Mesenchymal stem cell (in vitro differentiated cells and primary cell): ENCODE measurements around the gene MRPL54.
A peak's percentile ranks its signal among the peaks of the same experiment; 100 is the strongest.
"Not testable (repeated sequence)": the region's sequence is repeated elsewhere in the genome, so short reads cannot be mapped to it uniquely, and the experiment has no call there.

Experiments
- DNase-seq: peaks from one replicate; pipeline ENCODE4 v3.0.0-alpha.2; 2013
- H2AFZ ChIP-seq: one replicate; pipeline ENCODE4 v1.6.1; 2013; ENCODE audit warnings: low read depth, mild to moderate bottlenecking, control low read depth, inconsistent platforms, low read length, moderate library complexity
- H2AK5ac ChIP-seq: 2 replicates; pipeline ENCODE4 v1.6.1; 2013; ENCODE audit warnings: low read length, moderate library complexity, mild to moderate bottlenecking, inconsistent platforms; ENCODE audit not compliant: severe bottlenecking
- H2BK120ac ChIP-seq: one replicate; pipeline ENCODE4 v1.6.1; 2013; ENCODE audit warnings: low read depth, mild to moderate bottlenecking, inconsistent platforms, low read length, moderate library complexity
- H2BK12ac ChIP-seq, 2 experiments: one replicate each; pipeline ENCODE4 v1.6.1; 2013; ENCODE audit warnings: inconsistent platforms in 2 of 2, low read length in 2 of 2, mild to moderate bottlenecking in 2 of 2, moderate library complexity in 2 of 2, control low read depth in 1 of 2
- H2BK15ac ChIP-seq: one replicate; pipeline ENCODE4 v1.6.1; 2013; ENCODE audit warnings: mild to moderate bottlenecking, low read depth, inconsistent platforms; ENCODE audit not compliant: poor library complexity, severe bottlenecking
- H2BK5ac ChIP-seq: 2 replicates; pipeline ENCODE4 v1.6.1; 2013; ENCODE audit warnings: low read depth, mild to moderate bottlenecking, low read length, control low read depth, inconsistent platforms; ENCODE audit not compliant: poor library complexity, severe bottlenecking
- H3K14ac ChIP-seq, 2 experiments: one replicate each; pipeline ENCODE4 v1.6.1; 2013; ENCODE audit warnings: inconsistent platforms in 2 of 2, low read length in 2 of 2, control low read depth in 1 of 2, mild to moderate bottlenecking in 1 of 2, moderate library complexity in 1 of 2
- H3K18ac ChIP-seq, 2 experiments: one replicate each; pipeline ENCODE4 v1.6.1; 2013; ENCODE audit warnings: inconsistent platforms in 2 of 2, low read length in 2 of 2, control low read depth in 1 of 2, low read depth in 1 of 2, mild to moderate bottlenecking in 1 of 2
- H3K23ac ChIP-seq, 2 experiments: one replicate each; pipeline ENCODE4 v1.6.1; 2013; ENCODE audit warnings: inconsistent platforms in 2 of 2, low read length in 2 of 2, mild to moderate bottlenecking in 2 of 2, moderate library complexity in 2 of 2, control low read depth in 1 of 2
- H3K27ac ChIP-seq: 2 replicates; pipeline ENCODE4 v1.5.1; 2013; ENCODE audit warnings: mild to moderate bottlenecking, moderate library complexity, low read length, control low read depth, inconsistent platforms; ENCODE audit not compliant: poor library complexity, severe bottlenecking
- H3K27me3 ChIP-seq, 2 experiments: 2 replicates each; pipeline versions ENCODE4 v1.6.1 to v1.7.0; 2013; ENCODE audit warnings: low read length in 2 of 2, mild to moderate bottlenecking in 2 of 2, moderate library complexity in 2 of 2, control low read depth in 1 of 2, inconsistent platforms in 1 of 2; ENCODE audit not compliant: control insufficient read depth in 1 of 2, insufficient read depth in 1 of 2
- H3K36me3 ChIP-seq, 2 experiments: 2 replicates each; pipeline versions ENCODE4 v1.6.1 to v1.7.0; 2013; ENCODE audit warnings: low read length in 2 of 2, control low read depth in 1 of 2, inconsistent platforms in 1 of 2, low read depth in 1 of 2, mild to moderate bottlenecking in 1 of 2; ENCODE audit not compliant: insufficient read depth in 2 of 2, control insufficient read depth in 1 of 2
- H3K4ac ChIP-seq, 2 experiments: one replicate each; pipeline ENCODE4 v1.6.1; 2013; ENCODE audit warnings: inconsistent platforms in 2 of 2, low read length in 2 of 2, mild to moderate bottlenecking in 2 of 2, moderate library complexity in 2 of 2, control low read depth in 1 of 2, low read depth in 1 of 2
- H3K4me1 ChIP-seq: 2 replicates; pipeline ENCODE4 v1.6.1; 2013; ENCODE audit warnings: low read depth, low read length, control low read depth; ENCODE audit not compliant: control insufficient read depth, insufficient read depth
- H3K4me2 ChIP-seq: 2 replicates; pipeline ENCODE4 v1.6.1; 2013; ENCODE audit warnings: low read length, mild to moderate bottlenecking, inconsistent platforms; ENCODE audit not compliant: poor library complexity, severe bottlenecking
- H3K4me3 ChIP-seq, 2 experiments: 2 replicates each; pipeline versions ENCODE4 v1.5.1 to v1.7.0; 2013; ENCODE audit warnings: low read length in 2 of 2, mild to moderate bottlenecking in 2 of 2, control low read depth in 1 of 2, low read depth in 1 of 2; ENCODE audit not compliant: insufficient read depth in 1 of 2
- H3K79me1 ChIP-seq: replicated peaks from 2 replicates; pipeline ENCODE4 v1.6.1; 2013; ENCODE audit warnings: mild to moderate bottlenecking, control low read depth, low read length, inconsistent platforms; ENCODE audit not compliant: poor library complexity, severe bottlenecking
- H3K9ac ChIP-seq: 2 replicates; pipeline ENCODE4 v1.7.0; 2013; ENCODE audit warnings: mild to moderate bottlenecking, low read length, moderate library complexity
- H3K9me3 ChIP-seq: 2 replicates; pipeline ENCODE4 v1.7.0; 2013; ENCODE audit warnings: mild to moderate bottlenecking, low read length; ENCODE audit not compliant: control insufficient read depth
- H4K8ac ChIP-seq: one replicate; pipeline ENCODE4 v1.6.1; 2013; ENCODE audit warnings: inconsistent platforms, mild to moderate bottlenecking, low read length, moderate library complexity
- H4K91ac ChIP-seq: one replicate; pipeline ENCODE4 v1.6.1; 2013; ENCODE audit warnings: mild to moderate bottlenecking, low read length, inconsistent platforms
- WGBS: methylation state at CpG from one replicate; pipeline ENCODE4 v1.1.7; 2013; ENCODE audit warnings: mixed read lengths; 5-methylcytosine and 5-hydroxymethylcytosine counted together

The MRPL54 gene

DNA sequence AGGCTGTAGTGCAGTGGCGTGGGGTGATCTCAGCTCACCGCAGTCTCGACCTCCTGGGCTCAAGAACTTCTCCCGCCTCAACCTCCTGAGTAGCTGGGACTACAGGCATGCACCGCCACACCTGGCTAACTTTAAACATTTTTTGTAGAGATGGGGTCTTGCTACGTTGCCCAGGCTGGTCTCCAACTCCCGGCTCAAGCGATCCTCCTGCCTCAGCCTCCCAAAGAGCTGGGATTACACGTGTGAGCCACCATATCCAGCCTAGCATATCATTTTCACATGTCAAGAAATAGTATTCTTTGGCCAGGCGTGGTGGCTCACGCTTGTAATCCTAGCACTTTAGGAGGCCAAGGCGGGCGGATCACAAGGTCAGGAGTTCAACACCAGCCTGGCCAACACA is 4.2 kb upstream of the MRPL54 start:
- H2AFZ ChIP-seq, H3K4me2 ChIP-seq, H3K18ac ChIP-seq, H3K9ac ChIP-seq, H3K23ac ChIP-seq, H3K14ac ChIP-seq, H2BK5ac ChIP-seq, DNase-seq, H3K4me3 ChIP-seq, H3K27me3 ChIP-seq, H2BK120ac ChIP-seq, H3K4ac ChIP-seq, H2BK12ac ChIP-seq, H4K8ac ChIP-seq, H4K91ac ChIP-seq, H3K27ac ChIP-seq, H3K9me3 ChIP-seq, H2AK5ac ChIP-seq, H2BK15ac ChIP-seq: not testable (repeated sequence)
- WGBS = 96% methylated on average over 13 of the region's 13 CpGs
- Histone ChIP-seq H3K36me3 (peaks cover 23 to 41% of the 10 kb centered on the region in 2 experiments), H3K4me1 (peaks cover 19% of the 10 kb centered on the region), H3K79me1 (peaks cover 41% of the 10 kb centered on the region)

DNA sequence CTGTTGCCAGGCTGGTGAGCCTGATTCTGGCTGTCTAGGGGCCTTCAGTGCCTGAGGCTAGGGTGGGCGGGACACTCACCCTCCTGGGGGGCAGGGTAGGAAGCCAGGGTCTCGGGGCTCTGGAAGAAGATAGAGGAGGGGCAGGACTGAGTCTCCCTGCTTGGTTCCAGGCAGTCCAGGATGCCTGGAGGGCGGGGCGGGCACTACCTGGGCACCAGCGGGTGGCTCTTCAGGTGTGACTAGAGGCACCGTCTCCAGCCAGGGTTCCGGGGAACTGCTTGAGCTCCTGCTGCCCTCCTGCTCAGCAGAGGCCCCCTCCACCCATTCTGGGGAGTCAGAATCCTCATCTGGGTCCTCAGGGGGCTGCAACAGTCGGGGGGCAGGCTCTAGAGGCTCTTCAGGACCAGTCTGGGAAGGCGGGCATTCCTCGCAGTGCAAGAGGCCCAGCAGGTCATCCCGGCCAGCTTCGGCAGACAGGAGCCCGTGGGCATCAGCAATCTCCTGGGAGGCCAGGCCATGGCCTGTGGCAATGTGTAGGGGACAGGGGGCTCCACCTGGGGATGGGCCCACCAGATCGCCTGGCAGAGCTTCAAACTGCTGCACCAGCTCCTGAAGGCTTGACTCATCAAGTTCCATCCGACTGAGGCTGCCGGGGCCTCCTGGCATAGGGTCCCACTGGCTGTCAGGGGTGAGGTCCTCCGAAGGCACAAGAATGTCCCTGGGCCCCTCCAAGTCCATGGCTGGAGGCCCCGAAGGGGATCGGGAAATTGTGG is 2.8 kb upstream of the MRPL54 start:
- Histone ChIP-seq H3K36me3 (peaks cover 23 to 29% of the 10 kb centered on the region in 2 experiments), H3K4ac (no peak overlapping the region), H2BK5ac (no peak overlapping the region), H3K23ac (peak overlapping the region in 1 of 2 experiments; percentile 90), H4K8ac (no peak overlapping the region), H3K79me1 (peaks cover 38% of the 10 kb centered on the region), H2BK12ac (no peak overlapping the region), H3K27ac (no peak overlapping the region), H3K14ac (no peak overlapping the region), H4K91ac (no peak overlapping the region), H2AK5ac (no peak overlapping the region), H2BK15ac (no peak overlapping the region), H3K4me3 (no peak overlapping the region), H3K18ac (no peak overlapping the region), H3K9me3 (no peaks in the 10 kb centered on the region), H2BK120ac (no peak overlapping the region), H3K4me1 (peaks cover 22% of the 10 kb centered on the region), H3K9ac (peak overlapping the region; percentile 95), H3K27me3 (no peaks in the 10 kb centered on the region), H2AFZ (no peak overlapping the region), H3K4me2 (no peak overlapping the region)
- DNase-seq = no peak
- WGBS = 93% methylated on average over 18 of the region's 19 CpGs

DNA sequence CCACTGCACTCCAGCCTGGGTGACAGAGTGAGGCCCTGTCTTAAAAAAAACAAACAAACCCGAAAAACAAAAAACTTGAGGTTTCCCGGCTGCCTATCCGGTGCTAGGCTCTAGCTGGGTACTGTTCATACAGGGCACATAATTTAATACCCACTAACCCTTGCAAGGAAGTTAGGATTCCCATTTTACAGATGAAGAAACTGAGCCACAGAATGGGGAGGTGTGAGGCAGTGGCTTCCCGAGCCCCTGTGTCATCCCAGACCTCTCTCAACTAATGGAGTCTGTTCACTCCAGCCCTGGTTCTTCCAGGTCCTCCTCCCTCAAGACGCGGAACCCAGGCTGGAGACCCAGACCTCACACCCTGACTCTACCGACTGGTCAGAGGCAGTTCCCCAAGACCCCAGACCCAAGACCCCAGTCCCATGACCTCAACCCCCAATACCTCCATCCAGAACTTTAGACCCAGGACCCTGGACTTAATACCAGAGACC is 1.6 kb upstream of the MRPL54 start:
- H3K4me1 ChIP-seq = peaks cover 22% of the 10 kb centered on the region

DNA sequence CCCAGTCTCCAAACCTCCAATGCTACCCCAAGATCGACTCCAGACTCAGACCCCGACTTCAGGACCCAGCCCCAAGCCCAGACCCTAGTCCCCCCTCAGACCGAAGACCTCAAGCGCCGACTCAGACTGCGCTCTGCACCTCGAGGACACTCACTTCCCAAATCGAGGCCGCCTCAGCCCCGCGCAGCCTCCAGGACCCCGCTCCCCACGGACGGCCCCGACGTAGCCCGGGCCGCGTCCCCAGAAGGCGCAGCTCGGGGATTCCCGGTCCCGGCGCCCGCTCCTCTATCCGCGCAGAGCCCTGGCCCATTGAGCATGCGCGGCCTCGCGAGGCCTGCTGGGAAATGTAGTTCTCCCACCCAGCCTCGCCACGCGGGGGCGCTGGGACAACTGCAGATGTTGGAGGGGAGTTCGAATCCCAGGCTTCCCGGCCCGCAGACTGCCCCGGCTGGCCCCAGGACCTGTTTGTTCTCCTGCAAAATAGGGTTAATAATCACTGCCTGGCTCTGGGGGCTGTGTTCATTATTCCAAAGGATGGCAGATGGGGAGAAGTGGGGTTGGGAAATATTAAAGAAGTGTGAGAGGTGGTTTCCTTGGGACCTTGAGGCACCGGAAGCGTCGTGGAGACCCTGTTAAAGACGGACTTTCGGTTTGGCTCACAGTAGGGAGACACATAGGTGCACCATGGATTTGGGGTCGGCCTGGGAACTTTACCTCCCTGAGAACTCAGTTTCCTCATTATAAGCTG is 926 bp upstream of the MRPL54 start, which contains the start of gene APBA3:
Gene APBA3, minus strand, starts transcription at position 311 of the 748 bp plus-strand sequence. CDS start 1,428 bp downstream, outside the sequence.
- peak within 1 kb of the TSS; percentile 97 for H3K9ac ChIP-seq
- H3K4me1 ChIP-seq = peaks cover 22% of the 10 kb centered on the region
- no peaks in the 10 kb centered on the region for H3K9me3 ChIP-seq
- peaks cover 29 to 44% of the 10 kb centered on the region in 2 experiments for H3K36me3 ChIP-seq
- H3K4me2 ChIP-seq = peak within 1 kb of the TSS; percentile 97
- H3K23ac ChIP-seq = peak within 1 kb of the TSS in 1 of 2 experiments; percentile 99
- H3K4me3 ChIP-seq = peak within 1 kb of the TSS; percentile 95 to 97
- peak within 1 kb of the TSS; percentile 82 for H2AK5ac ChIP-seq
- H3K27ac ChIP-seq = peak within 1 kb of the TSS; percentile 100
- H2BK12ac ChIP-seq = peak within 1 kb of the TSS; percentile 18 to 83
- WGBS = 1% methylated on average over 39 of the region's 45 CpGs
- H3K27me3 ChIP-seq = no peaks in the 10 kb centered on the region
- H2BK15ac ChIP-seq = peak within 1 kb of the TSS; percentile 48
- peak within 1 kb of the TSS; percentile 84 to 92 for H3K18ac ChIP-seq
- H2BK5ac ChIP-seq = peak within 1 kb of the TSS; percentile 98
- H4K91ac ChIP-seq = peak within 1 kb of the TSS; percentile 90
- H3K79me1 ChIP-seq = peaks cover 36% of the 10 kb centered on the region
- peak within 1 kb of the TSS in 1 of 2 experiments; percentile 82 for H3K14ac ChIP-seq
- peak within 1 kb of the TSS; percentile 82 for H2BK120ac ChIP-seq
- peak within 1 kb of the TSS; percentile 91 to 93 for H3K4ac ChIP-seq
- H4K8ac ChIP-seq = peak within 1 kb of the TSS; percentile 95
- peak; percentile 89 for DNase-seq
- H2AFZ ChIP-seq = peak within 1 kb of the TSS; percentile 86

More for the DNA sequence above, 1.6 kb upstream of the MRPL54 start:
- Histone ChIP-seq H3K79me1 (peaks cover 34% of the 10 kb centered on the region), H2BK12ac (no peak overlapping the region), H2BK120ac (no peak overlapping the region), H3K36me3 (peaks cover 28 to 37% of the 10 kb centered on the region in 2 experiments), H3K9me3 (no peaks in the 10 kb centered on the region), H4K8ac (peak overlapping the region; percentile 69), H3K23ac (peak overlapping the region in 1 of 2 experiments; percentile 99), H3K4me2 (peak overlapping the region; percentile 97), H2BK5ac (no peak overlapping the region), H3K4me3 (peak overlapping the region; percentile 95 to 97), H3K27me3 (no peaks in the 10 kb centered on the region), H4K91ac (no peak overlapping the region), H3K4ac (peak overlapping the region in 1 of 2 experiments; percentile 91), H2BK15ac (peak overlapping the region; percentile 48), H2AK5ac (peak overlapping the region; percentile 82), H3K9ac (peak overlapping the region; percentile 95), H3K27ac (no peak overlapping the region), H3K14ac (peak overlapping the region in 1 of 2 experiments; percentile 82), H2AFZ (peak overlapping the region; percentile 83), H3K18ac (peak overlapping the region in 1 of 2 experiments; percentile 92)
- no peak for DNase-seq
- WGBS = 42% methylated on average over 7 of the region's 7 CpGs
